Glomerular visceral epithelial cell (primary cell): ENCODE measurements around the gene DHX16.
A peak's percentile ranks its signal among the peaks of the same experiment; 100 is the strongest.
"Not testable (repeated sequence)": the region's sequence is repeated elsewhere in the genome, so short reads cannot be mapped to it uniquely, and the experiment has no call there.

Source experiments
- DNase-seq: peaks from one replicate; pipeline ENCODE4 v3.0.0-alpha.2; 2016; ENCODE audit errors: extremely low spot score

Gene DHX16

GRCh38 chr6:30679765-30680535, 7.1 kb upstream of the DHX16 start:
- no peak for DNase-seq

GRCh38 chr6:30678964-30679726, 6.3 kb upstream of the DHX16 start:
- peak; percentile 87 for DNase-seq

GRCh38 chr6:30676660-30677285, 4.0 kb upstream of the DHX16 start:
- DNase-seq = no peak

GRCh38 chr6:30670760-30671527, 1.9 kb downstream of the DHX16 start:
- no peak for DNase-seq

DNA sequence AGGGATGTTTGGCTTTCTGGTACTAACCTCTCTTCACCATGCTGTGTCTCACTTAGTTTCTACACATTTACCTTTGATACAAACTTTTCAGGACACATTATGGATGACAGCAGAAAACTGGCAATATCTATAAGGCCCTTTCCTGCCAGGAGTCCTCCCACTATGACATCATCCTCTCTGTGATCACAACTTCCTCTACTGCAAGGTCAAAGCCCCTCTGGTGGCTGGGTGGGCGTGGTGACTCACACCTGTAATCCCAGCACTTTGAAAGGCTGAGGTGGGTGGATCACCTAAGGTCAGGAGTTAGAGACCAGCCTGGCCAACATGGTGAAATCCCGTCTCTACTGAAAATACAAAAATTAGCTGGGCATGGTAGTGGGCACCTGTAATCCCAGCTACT, 6.5 kb downstream of the DHX16 start:
- not testable (repeated sequence) for DNase-seq

DNA sequence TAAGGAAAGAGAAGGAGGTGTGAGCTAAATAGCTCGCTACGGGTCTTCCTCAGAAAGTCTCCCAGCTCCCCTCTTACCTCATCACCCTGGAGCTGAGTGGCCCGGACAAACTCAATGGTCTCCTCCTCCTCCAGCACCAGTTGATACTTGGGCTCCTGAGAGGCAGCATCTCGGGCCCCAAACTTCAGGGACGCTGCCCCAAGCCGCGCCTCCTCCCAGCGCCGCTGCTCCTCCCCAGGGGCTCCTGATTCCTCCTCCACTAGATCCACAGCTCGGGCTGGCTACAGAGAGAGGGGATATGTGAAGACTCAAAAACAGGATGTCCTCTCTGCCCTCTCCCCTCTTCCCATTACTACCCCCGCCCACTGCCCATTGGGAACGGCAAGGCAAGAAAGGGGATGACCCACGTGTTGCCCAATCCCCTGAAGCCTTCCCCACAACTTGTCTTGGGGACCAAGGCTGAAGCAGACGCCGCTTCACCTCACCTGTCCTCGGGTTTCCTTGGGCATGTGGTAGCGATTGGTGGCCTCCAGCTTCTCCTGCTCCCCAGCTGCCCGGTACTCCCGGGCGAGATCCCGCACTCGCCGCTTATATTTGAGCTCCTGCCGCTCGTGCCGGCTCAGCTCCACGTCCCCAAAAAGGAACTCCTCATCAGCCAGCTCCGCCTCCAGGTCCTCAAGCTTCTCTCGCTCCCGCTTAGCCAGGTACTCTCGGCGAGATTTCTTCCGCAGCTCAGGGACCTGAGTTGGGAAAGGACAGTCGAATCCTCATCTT, 7.6 kb downstream of the DHX16 start:
- no peak for DNase-seq

DNA sequence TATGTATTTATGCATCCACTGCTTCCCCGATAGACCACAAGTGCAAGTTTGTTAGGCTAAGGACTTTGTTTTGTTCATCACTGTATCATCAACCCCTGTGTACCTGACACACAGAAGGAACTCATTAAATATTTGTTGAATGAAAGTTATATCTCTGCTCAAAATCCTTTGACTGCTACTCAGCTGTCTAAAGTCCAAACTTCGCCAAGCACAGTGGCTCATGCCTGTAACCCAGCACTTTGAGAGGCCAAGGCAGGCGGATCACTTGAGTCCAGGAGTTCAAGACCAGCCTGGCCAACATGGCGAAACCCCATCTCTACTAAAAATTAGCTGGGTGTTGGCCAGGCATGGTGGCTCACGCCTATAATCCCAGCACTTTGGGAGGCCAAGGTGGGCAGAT, 14.9 kb downstream of the DHX16 start:
- DNase-seq = not testable (repeated sequence)

GRCh38 chr6:30657454-30657853, 15.4 kb downstream of the DHX16 start:
- no peak for DNase-seq

GRCh38 chr6:30656513-30656912, 16.3 kb downstream of the DHX16 start:
- DNase-seq = no peak

GRCh38 chr6:30655743-30656094, 17.1 kb downstream of the DHX16 start:
- DNase-seq = no peak

DNA sequence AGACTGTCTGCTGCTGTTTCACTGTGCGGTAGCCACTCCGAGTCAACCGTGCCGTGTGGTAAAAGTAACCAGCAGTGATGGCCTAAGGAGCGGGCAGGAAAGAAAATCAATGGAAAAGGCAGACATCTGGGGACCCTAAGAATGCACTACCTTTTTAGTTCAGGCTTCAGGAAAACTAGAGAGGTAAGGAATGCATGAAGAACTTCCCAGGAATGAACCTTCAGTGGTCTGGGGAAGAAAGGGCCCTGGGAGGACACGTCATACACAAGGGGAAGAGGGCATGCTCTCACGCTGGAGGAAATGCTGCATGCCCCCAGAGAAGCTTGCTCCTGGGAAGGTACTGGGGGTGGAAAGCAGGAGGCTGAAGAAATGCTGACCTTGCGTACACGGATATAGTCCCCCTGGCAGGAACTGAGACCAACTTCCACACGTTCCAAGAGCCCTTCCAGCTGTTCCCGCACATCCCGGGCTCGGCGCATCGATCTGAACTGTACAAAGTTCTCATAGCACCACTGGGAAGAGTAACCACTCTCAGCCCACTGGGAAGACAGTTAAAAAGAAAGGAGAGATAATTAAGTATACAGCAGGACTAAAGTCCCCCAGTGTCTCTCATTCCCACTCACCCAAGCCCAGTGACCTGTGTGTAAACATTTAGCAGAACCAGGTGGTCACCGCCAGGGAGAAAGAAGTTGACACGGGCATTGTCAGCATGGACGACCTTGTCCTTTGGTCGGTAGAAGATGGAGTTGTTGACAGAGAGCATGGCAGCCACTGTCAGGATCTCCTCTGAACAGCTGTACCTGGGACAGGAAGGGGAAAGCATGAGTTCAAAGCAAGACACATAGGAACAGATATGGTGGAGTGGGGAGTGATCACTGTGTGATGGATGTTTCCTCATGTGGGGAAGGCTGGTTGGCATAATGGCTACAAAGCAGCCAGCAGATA, 17.7 kb downstream of the DHX16 start:
- DNase-seq = no peak

GRCh38 chr6:30651143-30651542, 21.7 kb downstream of the DHX16 start:
- DNase-seq = no peak

DNA sequence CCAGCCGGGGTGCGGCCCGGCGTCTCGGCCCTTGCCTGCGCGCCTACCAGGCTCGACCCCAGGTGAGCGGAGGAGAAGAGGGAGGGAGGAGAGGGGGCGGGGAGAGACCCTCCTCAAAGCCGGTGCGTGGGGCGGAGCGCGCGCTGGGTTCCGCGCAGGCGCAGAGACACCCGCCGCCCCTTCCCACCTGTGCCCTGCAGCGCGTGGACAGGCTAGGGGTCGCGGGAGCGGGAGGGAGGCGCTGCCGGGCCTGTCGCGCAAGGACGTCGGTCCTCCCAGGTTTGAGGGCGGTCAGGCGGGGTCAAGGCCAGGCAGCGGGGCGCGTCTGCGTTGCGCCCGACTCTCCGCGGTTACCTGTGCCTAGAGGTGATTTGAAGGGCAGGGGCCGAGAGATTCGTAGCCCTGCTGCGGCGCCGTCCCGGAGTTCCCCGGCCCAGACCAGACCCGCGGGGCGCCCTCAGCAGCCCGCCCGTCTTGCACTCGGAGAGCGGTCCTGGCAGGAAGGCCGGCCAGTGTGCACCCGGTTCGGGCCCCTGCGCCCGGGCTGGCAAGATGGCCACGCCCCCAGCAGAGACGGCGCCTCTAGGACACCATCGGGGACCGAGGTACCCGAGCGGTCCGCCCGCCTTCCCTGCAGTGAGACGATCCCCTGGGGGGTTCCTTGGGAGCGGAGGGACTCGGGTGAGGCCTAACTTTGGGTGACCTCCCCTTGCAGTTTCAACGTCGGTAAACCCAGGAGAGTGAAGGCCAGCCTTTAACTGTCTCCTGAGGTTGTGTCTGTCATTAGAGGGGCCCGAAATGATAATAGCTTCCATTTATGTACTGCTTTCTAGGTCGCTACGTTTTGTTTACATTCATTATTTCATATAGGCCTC, 25.3 kb downstream of the DHX16 start:
- DNase-seq = peak; percentile 77

- DNase-seq = peak; percentile 97
Observed at GRCh38 chr6:30646450-30647241, 26.2 kb downstream of the DHX16 start, which contains the start of gene C6orf136. Gene C6orf136 (plus strand): TSS chr6:30647133. CDS start chr6:30647232, 99 bp downstream.

GRCh38 chr6:30645989-30646388, 26.8 kb downstream of the DHX16 start:
- DNase-seq = no peak

GRCh38 chr6:30644769-30645168, 28.0 kb downstream of the DHX16 start:
- no peak for DNase-seq

- no peak for DNase-seq
Observed at GRCh38 chr6:30643656-30644055, 29.1 kb downstream of the DHX16 start.

- no peak for DNase-seq
Observed at GRCh38 chr6:30641048-30641447, 31.8 kb downstream of the DHX16 start.
